PFSK-1 (cell line): ENCODE results near the gene JAG1.

Experiments used
- FOXP2 ChIP-seq: optimal IDR thresholded peaks from 2 replicates; pipeline ENCODE3; 2011; ENCODE audit warnings: borderline replicate concordance, control low read depth, inconsistent platforms; ENCODE audit not compliant: insufficient read depth; ENCODE audit errors: extremely low read length, extremely low read depth
- POLR2AphosphoS5 ChIP-seq: IDR thresholded peaks from 2 replicates; pipeline ENCODE4 v1.6.1; 2012; ENCODE audit warnings: low read depth, mild to moderate bottlenecking, control low read depth, low read length, moderate library complexity
- SIN3A ChIP-seq: IDR thresholded peaks from 2 replicates; pipeline ENCODE4 v1.6.1; 2012; ENCODE audit warnings: mild to moderate bottlenecking, low read length, moderate library complexity, borderline replicate concordance; ENCODE audit not compliant: insufficient read depth
- TAF1 ChIP-seq: IDR thresholded peaks from 2 replicates; pipeline ENCODE4 v1.6.1; 2012; ENCODE audit warnings: low read length, control low read depth, borderline replicate concordance; ENCODE audit not compliant: insufficient read depth
- TF ChIP-seq, protein P1 (sequence below), 2 experiments: IDR thresholded peaks; 2 replicates each; pipeline versions ENCODE4 v1.6.1 to v1.8.0; 2011 to 2012; ENCODE audit warnings: low read depth in 2 of 2, low read length in 2 of 2, control low read depth in 1 of 2, inconsistent platforms in 1 of 2, mild to moderate bottlenecking in 1 of 2, moderate library complexity in 1 of 2; ENCODE audit not compliant: insufficient read depth in 1 of 2

Gene JAG1

DNA sequence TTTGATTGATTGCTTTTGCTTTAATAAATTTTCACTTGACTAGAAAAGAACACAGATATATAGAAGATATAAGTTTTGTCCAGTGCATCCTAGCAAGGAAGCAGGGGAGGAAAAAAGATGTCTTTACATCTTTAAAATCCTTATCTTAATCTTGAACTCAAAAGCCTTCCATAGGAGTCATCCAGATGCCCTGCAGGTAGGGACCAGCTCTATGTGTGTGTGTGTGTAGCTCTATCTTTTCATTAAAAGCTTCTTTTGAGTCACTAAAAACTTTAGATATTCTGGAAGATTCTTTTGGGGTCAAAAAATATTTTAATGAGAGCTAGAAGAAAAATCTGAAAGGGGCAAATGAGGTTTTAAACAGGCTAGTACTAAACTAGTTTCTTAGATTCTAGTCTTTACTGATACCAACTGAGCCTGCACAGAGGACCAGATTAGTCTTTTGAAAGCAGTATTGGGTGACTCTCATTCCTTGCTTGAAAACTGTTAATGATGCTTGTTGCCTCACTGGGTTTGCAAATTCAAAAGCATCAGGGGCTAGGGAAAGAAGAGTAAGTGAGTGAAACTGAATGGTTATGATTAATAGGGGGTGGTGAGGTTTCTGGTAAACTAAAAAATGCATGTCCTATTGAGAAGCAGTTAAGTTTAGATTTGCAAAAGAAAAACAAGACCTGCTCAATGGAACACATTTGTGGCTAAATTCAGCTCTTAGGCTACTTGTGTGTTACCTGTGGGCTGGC, 40.6 kb upstream of the JAG1 start:
- TF ChIP-seq, protein P1, sequence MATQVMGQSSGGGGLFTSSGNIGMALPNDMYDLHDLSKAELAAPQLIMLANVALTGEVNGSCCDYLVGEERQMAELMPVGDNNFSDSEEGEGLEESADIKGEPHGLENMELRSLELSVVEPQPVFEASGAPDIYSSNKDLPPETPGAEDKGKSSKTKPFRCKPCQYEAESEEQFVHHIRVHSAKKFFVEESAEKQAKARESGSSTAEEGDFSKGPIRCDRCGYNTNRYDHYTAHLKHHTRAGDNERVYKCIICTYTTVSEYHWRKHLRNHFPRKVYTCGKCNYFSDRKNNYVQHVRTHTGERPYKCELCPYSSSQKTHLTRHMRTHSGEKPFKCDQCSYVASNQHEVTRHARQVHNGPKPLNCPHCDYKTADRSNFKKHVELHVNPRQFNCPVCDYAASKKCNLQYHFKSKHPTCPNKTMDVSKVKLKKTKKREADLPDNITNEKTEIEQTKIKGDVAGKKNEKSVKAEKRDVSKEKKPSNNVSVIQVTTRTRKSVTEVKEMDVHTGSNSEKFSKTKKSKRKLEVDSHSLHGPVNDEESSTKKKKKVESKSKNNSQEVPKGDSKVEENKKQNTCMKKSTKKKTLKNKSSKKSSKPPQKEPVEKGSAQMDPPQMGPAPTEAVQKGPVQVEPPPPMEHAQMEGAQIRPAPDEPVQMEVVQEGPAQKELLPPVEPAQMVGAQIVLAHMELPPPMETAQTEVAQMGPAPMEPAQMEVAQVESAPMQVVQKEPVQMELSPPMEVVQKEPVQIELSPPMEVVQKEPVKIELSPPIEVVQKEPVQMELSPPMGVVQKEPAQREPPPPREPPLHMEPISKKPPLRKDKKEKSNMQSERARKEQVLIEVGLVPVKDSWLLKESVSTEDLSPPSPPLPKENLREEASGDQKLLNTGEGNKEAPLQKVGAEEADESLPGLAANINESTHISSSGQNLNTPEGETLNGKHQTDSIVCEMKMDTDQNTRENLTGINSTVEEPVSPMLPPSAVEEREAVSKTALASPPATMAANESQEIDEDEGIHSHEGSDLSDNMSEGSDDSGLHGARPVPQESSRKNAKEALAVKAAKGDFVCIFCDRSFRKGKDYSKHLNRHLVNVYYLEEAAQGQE (IDR thresholded peaks at IDR 0.05; ENCODE audit: insufficient read depth in 1 of 2, low read depth in 2 of 2, low read length in 2 of 2): no peak
- TF ChIP-seq TAF1 (no peak), POLR2AphosphoS5 (no peak), SIN3A (no peak), FOXP2 (no peak)

DNA sequence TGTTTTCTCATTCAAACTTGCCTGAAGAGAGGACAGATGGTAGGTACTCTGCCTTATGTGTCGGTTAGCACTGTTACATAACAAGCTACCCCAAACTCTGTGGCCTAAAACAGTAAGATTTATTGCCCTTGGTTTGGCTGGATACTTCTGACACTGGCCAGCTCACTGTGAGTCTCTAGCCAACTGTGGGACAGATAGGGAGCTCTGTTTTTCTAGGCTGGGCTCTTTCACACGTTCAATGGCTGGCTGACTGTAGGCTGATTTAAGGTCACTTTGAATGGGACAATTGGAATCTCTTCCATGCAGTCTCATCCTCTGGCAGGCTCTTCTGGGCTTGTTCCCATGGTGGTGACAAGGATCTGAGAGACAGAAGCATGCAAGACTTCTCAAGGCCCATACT, 39.4 kb upstream of the JAG1 start:
- TF ChIP-seq POLR2AphosphoS5 (no peak), TAF1 (no peak), FOXP2 (no peak)
- TF ChIP-seq, protein P1 (IDR thresholded peaks at IDR 0.05; ENCODE audit: insufficient read depth in 1 of 2, low read depth in 2 of 2, low read length in 2 of 2): no peak

DNA sequence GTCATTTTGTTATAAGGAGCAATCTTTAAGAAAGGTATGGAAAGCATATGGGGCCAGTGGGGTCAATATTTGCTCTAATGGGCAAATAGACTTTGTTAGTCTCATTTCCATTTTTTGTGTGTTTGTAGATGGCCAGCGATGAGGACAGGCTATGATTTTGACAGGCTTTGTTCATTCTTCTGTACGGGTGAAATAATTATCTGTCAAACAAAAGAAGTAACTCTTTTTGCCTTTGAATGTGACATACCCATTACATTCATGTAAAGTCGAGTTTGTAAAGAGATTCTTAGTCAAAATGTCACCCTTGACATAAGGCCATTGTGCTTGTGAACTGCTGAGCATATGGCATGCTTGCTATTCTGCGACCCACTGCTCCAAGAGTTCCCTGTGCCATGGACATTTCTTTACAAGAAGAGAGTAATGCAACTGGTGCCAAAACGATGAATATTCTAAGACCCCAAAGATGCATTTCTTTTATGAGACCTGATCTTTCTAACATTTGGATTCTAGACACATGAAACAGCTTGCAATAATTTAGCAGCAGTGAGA, 38.2 kb upstream of the JAG1 start:
- TF ChIP-seq FOXP2 (no peak), SIN3A (no peak), TAF1 (no peak), POLR2AphosphoS5 (no peak)
- TF ChIP-seq, protein P1 (IDR thresholded peaks at IDR 0.05; ENCODE audit: insufficient read depth in 1 of 2, low read depth in 2 of 2, low read length in 2 of 2): no peak

DNA sequence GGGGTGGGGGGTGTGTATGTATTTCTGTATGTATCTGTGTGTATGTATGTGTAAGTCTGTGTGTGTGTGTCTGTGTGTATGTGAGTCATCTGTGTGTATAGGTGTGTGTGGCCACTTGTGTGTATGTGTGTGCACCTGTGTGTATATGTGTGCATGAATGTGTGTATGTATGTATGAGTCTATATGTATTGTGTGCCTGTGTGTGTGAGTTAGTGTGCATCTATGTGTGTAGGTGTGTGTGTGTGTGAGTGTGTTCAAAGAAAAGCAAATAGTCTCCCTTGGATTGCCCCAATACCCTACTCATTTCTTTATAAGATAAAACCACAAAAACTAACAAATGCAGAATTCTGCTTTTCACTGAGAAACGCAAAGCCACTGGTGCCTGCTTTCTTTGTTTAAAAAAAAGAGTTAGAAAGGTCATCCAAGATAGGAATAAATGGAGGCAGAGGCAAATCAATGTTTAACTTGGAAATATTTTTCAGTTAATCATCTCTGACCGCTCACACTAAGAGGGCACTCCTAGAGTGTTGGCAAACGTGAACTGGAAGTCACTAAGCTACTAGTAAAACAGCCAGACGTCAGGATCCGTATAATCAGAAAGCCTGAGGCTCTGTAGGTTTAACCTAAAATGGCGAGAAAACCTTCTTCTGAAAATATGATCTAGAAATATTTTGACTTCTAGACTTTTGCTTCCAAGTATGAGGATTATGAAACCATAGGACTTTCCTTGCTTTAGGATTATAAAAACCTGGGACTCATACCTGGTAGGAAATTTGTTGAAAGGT, 37.4 kb upstream of the JAG1 start:
- TF ChIP-seq, protein P1 (IDR thresholded peaks at IDR 0.05; ENCODE audit: insufficient read depth in 1 of 2, low read depth in 2 of 2, low read length in 2 of 2): no peak
- TF ChIP-seq POLR2AphosphoS5 (no peak), FOXP2 (no peak), SIN3A (no peak), TAF1 (no peak)
